GM18526 (cell line): ENCODE data around the gene ANKRD11.
A peak's percentile ranks its signal among the peaks of the same experiment; 100 is the strongest.

ENCODE experiments used
- POLR2A ChIP-seq: IDR thresholded peaks from 3 replicates; pipeline ENCODE4 v1.6.1; 2011; ENCODE audit not compliant: insufficient read length; ENCODE audit errors: extremely low read depth

Gene ANKRD11

DNA sequence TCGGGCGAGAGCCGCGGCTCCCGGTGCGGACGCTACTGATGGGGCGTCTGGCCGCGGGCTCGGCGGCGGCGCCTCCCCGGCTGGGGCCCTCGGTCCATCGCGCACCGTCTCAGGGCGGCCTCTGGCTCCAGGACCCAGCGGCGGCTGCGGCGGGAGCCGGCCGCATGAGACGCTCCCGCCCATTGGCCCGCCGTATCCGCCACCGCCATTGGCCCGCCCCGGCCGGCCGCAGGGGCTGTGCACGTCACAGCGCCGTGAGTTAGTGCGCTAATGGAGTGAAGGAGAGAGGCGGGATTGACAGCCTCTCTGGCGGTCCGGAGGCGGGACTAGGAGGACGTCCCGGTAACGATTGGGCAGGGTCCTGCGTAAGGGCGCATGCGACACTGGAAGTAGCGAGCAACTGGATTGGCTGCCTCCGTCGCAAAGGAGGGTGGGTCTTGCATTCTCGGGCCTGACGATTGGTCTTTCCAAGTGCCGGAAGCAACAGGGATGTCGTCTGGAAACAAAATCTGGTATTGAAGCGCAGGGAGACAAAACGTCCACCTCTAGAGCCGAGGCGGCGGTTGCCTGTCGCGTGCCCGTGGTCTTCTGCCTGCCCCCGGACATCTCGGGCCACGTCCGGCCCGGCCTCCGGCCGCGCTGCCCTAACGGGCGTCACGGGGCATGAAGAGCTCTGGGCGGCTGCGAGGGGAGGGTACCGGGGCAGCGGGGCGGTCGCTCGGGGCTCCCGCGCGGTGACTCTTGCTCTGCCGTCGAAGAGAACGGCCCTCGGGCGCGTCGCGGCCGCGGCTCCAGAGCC, at the start of gene ANKRD11:
TSS of gene ANKRD11 (minus strand) at position 123 of the 799 bp plus-strand sequence. CDS start 173,542 bp downstream, outside the sequence.
- peak; percentile 82 for TF ChIP-seq POLR2A

GRCh38 chr16:89538286-89538685, 47.9 kb upstream of the ANKRD11 start:
- TF ChIP-seq POLR2A: no peak

DNA sequence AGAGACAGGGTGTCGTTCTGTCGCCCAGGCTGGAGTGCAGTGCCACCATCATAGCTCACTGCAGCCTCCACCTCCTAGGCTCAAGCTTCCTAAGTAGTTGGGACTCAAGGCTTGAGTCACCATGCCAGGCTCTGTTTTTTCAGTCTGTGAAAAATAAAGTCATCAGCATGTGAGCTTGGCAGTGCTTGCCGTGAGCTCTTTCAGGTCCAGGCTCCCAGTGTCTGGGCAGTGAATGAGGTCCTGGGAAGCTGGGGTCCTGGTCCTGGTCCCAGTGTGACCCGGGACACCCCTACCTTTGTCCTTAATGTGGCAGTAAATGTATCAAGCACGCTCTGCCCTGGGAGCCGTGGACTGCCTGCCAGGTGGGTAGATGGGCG, 47.2 kb upstream of the ANKRD11 start:
- TF ChIP-seq POLR2A: no peak

DNA sequence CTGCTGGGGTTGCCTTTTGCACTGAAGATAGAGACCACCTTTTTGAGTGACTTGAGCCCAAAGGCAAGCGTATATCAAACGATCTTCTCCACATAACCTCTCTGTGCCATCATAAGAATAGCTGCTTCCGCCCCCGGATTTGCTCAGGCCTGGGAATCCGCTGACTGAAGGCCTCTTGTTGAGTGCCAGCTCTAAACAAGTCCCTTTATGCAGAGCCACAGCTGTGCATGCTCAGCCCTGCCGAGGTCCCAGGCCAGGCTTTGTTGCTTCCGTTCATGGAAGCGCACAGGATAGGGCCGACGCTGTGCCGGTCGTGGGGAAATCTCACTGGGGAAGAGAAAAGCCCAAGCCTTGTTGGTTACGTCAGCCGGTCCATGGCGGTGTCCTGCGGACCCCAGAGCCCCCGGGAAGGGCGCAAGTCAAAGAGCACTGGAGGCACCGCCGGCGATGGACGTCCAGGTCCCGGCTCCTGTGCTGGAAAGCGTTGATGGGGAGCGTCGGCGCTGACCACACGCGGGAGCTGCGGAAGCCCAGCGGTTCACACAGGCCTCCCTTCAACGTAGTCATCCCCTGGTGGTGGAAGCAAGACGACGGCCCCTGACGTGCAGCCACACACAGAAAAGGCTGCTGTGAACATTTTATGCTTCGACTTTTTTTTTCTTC, 46.7 kb upstream of the ANKRD11 start:
- no peak for TF ChIP-seq POLR2A

DNA sequence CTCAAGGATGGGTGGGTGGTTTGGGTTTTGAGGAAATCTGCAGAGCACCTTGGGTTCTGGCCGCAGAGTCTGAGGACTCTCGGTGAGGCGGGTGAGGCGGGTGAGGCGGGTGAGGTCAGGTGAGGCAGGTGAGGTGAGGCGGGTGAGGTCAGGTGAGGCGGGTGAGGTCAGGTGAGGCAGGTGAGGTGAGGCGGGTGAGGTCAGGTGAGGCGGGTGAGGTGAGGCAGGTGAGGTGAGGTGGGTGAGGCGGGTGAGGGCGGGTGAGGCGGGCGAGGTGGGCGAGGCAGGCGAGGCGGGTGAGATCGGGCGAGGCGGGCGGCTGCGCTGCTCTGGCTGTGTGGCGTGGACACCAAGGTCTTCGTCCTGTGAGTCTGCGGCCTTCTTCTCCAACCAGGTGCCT, 46.0 kb upstream of the ANKRD11 start:
- TF ChIP-seq POLR2A: no peak

GRCh38 chr16:89534252-89534756, 43.9 kb upstream of the ANKRD11 start:
- TF ChIP-seq POLR2A: no peak

DNA sequence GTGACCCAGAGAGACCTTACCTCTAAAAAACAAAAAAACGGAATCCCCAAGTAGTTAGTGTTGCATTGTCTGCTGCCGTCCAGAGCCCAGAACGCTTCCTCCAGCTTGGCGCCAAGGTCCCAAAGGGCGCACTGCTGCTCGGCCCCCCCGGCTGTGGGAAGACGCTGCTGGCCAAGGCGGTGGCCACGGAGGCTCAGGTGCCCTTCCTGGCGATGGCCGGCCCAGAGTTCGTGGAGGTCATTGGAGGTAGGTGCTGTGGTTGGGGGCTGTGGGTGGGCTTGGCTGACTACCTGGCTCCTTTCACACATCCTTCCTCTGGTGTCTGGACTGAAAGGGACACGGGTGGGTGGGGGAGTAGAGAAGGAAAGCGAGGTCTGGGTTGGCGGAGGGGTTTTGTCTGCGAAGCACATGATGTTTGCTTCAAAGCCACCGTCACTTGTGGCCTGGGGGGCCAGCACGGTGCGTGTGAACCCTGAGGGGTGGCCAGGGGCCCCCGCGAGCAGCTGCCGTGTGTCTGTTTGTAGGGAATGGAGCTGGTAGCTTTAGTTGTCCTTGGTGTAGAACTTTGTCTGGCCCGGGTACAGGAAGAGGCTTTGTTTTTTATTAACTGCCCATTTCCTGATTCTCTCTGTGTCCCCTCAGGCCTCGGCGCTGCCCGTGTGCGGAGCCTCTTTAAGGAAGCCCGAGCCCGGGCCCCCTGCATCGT, 41.6 kb upstream of the ANKRD11 start:
- TF ChIP-seq POLR2A: no peak

DNA sequence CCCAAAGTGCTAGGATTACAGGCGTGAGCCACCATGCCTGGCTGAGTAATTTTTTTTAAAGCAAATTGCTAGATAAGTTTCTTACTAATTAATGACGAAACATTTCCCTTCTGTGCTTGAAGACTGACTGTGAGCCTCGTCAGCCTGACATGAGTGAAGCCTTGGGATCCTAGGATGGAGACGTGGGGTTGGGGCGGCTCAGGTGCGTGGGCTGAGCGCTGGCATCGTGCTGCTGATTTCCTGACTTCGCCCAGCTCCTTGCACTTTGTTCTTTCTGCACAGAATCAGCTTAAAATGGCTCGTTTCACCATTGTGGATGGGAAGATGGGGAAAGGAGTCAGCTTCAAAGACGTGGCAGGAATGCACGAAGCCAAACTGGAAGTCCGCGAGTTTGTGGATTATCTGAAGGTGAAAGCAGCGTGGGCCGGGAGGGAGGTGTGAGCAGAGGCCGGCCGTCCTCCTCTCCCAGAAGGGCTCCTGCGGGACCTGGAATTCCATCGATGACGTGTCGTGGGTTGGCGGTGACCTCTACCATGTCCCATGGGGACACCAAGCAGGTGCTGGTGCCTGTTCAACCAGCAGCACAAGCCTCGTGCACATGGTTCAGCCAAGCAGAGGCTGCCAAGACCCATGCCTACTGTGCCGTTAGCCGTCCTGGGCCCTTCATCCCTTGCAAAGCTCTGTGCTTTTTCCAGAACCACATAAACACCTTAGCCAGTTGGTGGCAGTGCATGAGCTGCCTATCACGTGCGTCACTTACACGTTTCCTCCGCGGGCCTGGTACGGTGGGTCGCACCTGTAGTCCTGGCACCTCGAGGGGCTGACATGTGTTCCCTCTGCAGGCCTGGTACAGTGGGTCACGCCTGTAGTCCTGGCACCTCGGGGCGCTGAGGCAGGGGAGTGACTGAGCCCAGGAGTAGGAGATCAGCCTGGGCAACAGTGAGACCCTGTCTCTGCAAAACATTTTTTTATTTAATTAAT, 40.3 kb upstream of the ANKRD11 start:
- TF ChIP-seq POLR2A: no peak

GRCh38 chr16:89529097-89529496, 38.7 kb upstream of the ANKRD11 start:
- TF ChIP-seq POLR2A: no peak

DNA sequence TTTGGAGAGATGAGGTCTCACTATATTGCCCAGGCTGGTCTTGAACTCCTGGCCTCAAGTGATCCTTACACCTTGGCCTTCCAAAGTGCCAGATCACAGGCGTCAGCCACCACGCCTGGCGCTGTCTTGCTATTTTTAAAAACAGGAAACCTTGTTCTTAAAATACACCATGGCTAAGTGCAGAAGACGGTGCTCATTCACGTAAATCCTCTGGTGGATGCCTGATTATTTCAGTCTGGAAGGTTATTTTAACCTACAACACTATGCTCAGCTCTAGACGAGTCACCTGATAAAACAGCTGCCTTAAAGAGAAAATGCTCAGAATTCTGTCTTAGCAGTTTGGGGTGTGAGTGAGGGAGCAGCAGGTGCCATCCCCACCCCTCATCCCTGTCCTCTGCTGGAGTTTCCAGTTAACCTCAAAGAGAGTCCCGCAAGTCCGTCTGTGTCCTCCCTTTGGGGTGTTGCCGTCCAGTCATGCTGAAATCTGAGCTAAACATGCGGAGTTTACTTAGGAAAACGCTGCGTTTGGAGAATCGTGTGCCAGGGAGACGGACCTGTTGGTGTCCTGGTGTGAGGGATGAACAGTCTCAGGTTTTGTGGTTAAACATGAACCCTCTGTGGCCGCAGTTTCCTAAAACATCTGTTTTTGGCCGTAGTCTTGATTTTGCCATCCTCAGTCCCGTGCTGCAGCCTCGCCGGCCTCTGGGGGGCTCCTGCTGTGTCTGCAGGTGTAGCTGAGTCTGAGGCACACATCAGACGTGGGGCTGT, 35.0 kb upstream of the ANKRD11 start:
- no peak for TF ChIP-seq POLR2A

DNA sequence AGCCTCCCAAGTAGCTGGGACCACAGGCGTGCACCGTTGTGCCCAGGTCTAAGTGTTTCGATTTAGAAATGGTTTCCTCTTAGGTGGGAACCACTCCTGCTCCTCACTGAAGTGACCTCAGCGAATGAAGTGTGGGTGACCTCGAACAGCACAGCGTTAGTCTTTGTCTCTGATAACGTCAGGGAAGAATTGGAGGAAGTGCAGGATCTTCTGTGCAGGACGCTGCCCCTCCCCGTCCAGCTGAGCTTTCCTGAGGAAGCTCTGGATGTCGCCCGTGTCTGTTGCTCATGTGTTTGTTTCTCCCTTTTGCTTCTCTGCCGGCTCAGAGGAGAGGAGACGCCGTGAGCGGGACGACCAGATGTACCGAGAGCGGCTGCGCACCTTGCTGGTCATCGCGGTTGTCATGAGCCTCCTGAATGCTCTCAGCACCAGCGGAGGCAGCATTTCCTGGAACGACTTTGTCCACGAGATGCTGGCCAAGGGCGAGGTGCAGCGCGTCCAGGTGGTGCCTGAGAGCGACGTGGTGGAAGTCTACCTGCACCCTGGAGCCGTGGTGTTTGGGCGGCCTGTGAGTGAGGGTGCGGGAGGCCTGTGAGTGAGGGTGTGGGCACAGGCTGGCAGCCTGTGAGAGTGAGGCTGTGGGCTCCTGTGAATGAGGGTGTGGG, 33.5 kb upstream of the ANKRD11 start:
- TF ChIP-seq POLR2A: no peak

- TF ChIP-seq POLR2A: no peak
These were observed 31.9 kb upstream of the ANKRD11 start for GRCh38 chr16:89522287-89522686.

DNA sequence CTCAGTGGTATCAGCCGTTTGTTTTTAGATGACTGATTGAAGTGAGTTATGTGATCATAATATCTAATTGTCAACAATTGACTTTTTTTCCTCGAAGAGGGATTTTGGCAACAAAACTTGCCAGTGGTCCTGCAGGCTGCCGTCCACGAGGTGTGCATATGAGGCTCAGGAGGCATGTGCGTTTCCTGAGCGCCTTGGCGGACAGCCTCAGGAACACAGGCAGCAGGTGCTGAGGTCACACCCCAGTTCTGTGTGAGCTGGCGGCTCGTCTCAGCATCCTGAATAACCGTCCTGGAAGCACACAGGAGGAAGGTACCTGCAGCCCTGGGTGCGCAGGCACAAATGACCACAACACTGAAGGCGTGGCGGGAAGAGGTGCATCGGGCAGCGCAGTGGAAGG, 29.5 kb upstream of the ANKRD11 start:
- TF ChIP-seq POLR2A: no peak
